ENCODE results near the gene CPEB2.
A peak's percentile ranks its signal among the peaks of the same experiment; 100 is the strongest.

CPEB2 gene

GRCh38 chr4:15001869-15002658 is at the start of gene CPEB2:
Gene CPEB2 (plus strand): TSS chr4:15002481. CDS start chr4:15002674, 193 bp downstream.
- H4K20me1 ChIP-seq (ENCODE audit: control insufficient read depth, insufficient read depth, low read depth, low read length): no peaks in the 10 kb centered on the region
- no peak for TF ChIP-seq CTCF (IDR thresholded peaks at IDR 0.05; ENCODE audit: low read depth, low read length, poor library complexity, severe bottlenecking)
- no peak for TF ChIP-seq EZH2phosphoT487 (IDR thresholded peaks at IDR 0.05; ENCODE audit: borderline replicate concordance, low read length)
- peak within 1 kb of the TSS; percentile 91 for H3K27ac ChIP-seq (ENCODE audit: low read depth, low read length)

GRCh38 chr4:14958436-14958835 is 43.8 kb upstream of the CPEB2 start:
- H3K27ac ChIP-seq (ENCODE audit: low read depth, low read length): no peak overlapping the region
- H3K9me2 ChIP-seq (replicated peaks; ENCODE audit: control insufficient read depth, low read length): no peaks in the 10 kb centered on the region
- no peaks in the 10 kb centered on the region for H3K27me3 ChIP-seq (ENCODE audit: control insufficient read depth, low read length)
- H3K79me2 ChIP-seq (ENCODE audit: control insufficient read depth, low read length): no peaks in the 10 kb centered on the region
- TF ChIP-seq CTCF (IDR thresholded peaks at IDR 0.05; ENCODE audit: low read depth, low read length, poor library complexity, severe bottlenecking): no peak
- no peak for TF ChIP-seq EZH2phosphoT487 (IDR thresholded peaks at IDR 0.05; ENCODE audit: borderline replicate concordance, low read length)
- no peaks in the 10 kb centered on the region for H3K9me3 ChIP-seq (ENCODE audit: control insufficient read depth, insufficient read depth, low read length)
- no peak overlapping the region for H3K4me2 ChIP-seq (ENCODE audit: low read length)
- H3K36me3 ChIP-seq (ENCODE audit: control insufficient read depth, low read length): no peaks in the 10 kb centered on the region
- H3K4me3 ChIP-seq (ENCODE audit: low read length): no peak overlapping the region
- H4K20me1 ChIP-seq (ENCODE audit: control insufficient read depth, insufficient read depth, low read depth, low read length): no peaks in the 10 kb centered on the region
- no peaks in the 10 kb centered on the region for H3K4me1 ChIP-seq (ENCODE audit: control insufficient read depth, low read length)
- no peaks in the 10 kb centered on the region for H3F3A ChIP-seq (ENCODE audit: control insufficient read depth, insufficient read depth)

More at GRCh38 chr4:15001869-15002658, at the start of gene CPEB2:
- no peaks in the 10 kb centered on the region for H3K9me3 ChIP-seq (ENCODE audit: control insufficient read depth, insufficient read depth, low read length)
- peaks cover 31% of the 10 kb centered on the region for H3K79me2 ChIP-seq (ENCODE audit: control insufficient read depth, low read length)
- H3F3A ChIP-seq (ENCODE audit: control insufficient read depth, insufficient read depth): peaks cover 4% of the 10 kb centered on the region; the same call in 1 of the 2 replicates
- peak within 1 kb of the TSS; percentile 90 for H3K4me3 ChIP-seq (ENCODE audit: low read length)
- no peaks in the 10 kb centered on the region for H3K27me3 ChIP-seq (ENCODE audit: control insufficient read depth, low read length)
- no peaks in the 10 kb centered on the region for H3K9me2 ChIP-seq (replicated peaks; ENCODE audit: control insufficient read depth, low read length)
- no peaks in the 10 kb centered on the region for H3K36me3 ChIP-seq (ENCODE audit: control insufficient read depth, low read length)
- H3K4me1 ChIP-seq (ENCODE audit: control insufficient read depth, low read length): peaks cover 26% of the 10 kb centered on the region
- H3K4me2 ChIP-seq (ENCODE audit: low read length): peak within 1 kb of the TSS; percentile 68

- Histone ChIP-seq H3F3A (ENCODE audit: control insufficient read depth, insufficient read depth) (no peaks in the 10 kb centered on the region), H3K9me2 (replicated peaks; ENCODE audit: control insufficient read depth, low read length) (no peaks in the 10 kb centered on the region), H3K4me3 (ENCODE audit: low read length) (no peak overlapping the region), H3K79me2 (ENCODE audit: control insufficient read depth, low read length) (no peaks in the 10 kb centered on the region), H3K27ac (ENCODE audit: low read depth, low read length) (no peak overlapping the region), H3K4me2 (ENCODE audit: low read length) (no peak overlapping the region), H4K20me1 (ENCODE audit: control insufficient read depth, insufficient read depth, low read depth, low read length) (no peaks in the 10 kb centered on the region), H3K9me3 (ENCODE audit: control insufficient read depth, insufficient read depth, low read length) (no peaks in the 10 kb centered on the region), H3K36me3 (ENCODE audit: control insufficient read depth, low read length) (no peaks in the 10 kb centered on the region), H3K27me3 (ENCODE audit: control insufficient read depth, low read length) (no peaks in the 10 kb centered on the region), H3K4me1 (ENCODE audit: control insufficient read depth, low read length) (no peaks in the 10 kb centered on the region)
- TF ChIP-seq EZH2phosphoT487 (IDR thresholded peaks at IDR 0.05; ENCODE audit: borderline replicate concordance, low read length) (no peak), CTCF (IDR thresholded peaks at IDR 0.05; ENCODE audit: low read depth, low read length, poor library complexity, severe bottlenecking) (no peak)
Measured at GRCh38 chr4:14961292-14961691, 41.0 kb upstream of the CPEB2 start.
